SK-N-SH (cell line): ENCODE results near the gene ARID5A. TPM values are rescaled to one million over a fixed set of nuclear protein-coding genes. Genes with fewer than 3 reads are reported as not detected.

ENCODE experiments used
- CTCF ChIA-PET: fragments of 300-600, 350-600 bp; formaldehyde crosslinking; extraction: SDS; loops from one replicate; lab custom pipeline; 2021; lab: Yijun Ruan, JAX
- POLR2A ChIA-PET: fragments of 350-600 bp; sonication (Branson Sonifier 250); formaldehyde crosslinking; extraction: SDS; loops from one replicate; lab custom pipeline; 2020; ENCODE audit warnings: antibody characterized with exemption, inconsistent platforms; lab: Yijun Ruan, JAX
- DNase-seq: peaks from one replicate; pipeline ENCODE4 v3.0.0; 2012
- H2AFZ ChIP-seq: fragments of 200-600 bp; sonication (generic); 2 replicates; pipeline ENCODE4 v1.8.1; 2016; ENCODE audit warnings: antibody characterized with exemption, mild to moderate bottlenecking, low read depth
- H3F3A ChIP-seq: fragments of 200-600 bp; sonication (generic); replicated peaks from 2 replicates; pipeline ENCODE3; 2016; ENCODE audit warnings: antibody characterized with exemption, mild to moderate bottlenecking; ENCODE audit not compliant: insufficient read depth
- H3K27ac ChIP-seq, 2 experiments: fragments of 200-500 bp in 1 of 2; fragments of 200-600 bp in 1 of 2; sonication (Bioruptor generic) in 1 of 2; sonication (generic), shearing (Covaris generic) in 1 of 2; 2 replicates each; pipeline versions ENCODE4 v1.5.1 to v1.6.1; 2014 to 2016; ENCODE audit warnings: low read depth in 2 of 2, inconsistent platforms in 1 of 2, low read length in 1 of 2, mild to moderate bottlenecking in 1 of 2, mixed read lengths in 1 of 2
- H3K27me3 ChIP-seq: fragments of 200-600 bp; sonication (generic), shearing (Covaris generic); 2 replicates; pipeline ENCODE4 v1.6.1; 2016; ENCODE audit warnings: mixed run types; ENCODE audit not compliant: insufficient read depth
- H3K36me3 ChIP-seq, 2 experiments: fragments of 200-500 bp in 1 of 2; fragments of 200-600 bp in 1 of 2; sonication (Bioruptor generic) in 1 of 2; sonication (generic) in 1 of 2; replicated peaks in 1 of 2; 2 replicates each; pipeline versions ENCODE3 to v1.5.1; 2014 to 2016; ENCODE audit warnings: low read length in 1 of 2, mild to moderate bottlenecking in 1 of 2; ENCODE audit not compliant: insufficient read depth in 2 of 2, control insufficient read depth in 1 of 2
- H3K4me1 ChIP-seq, 2 experiments: fragments of 200-500 bp in 1 of 2; fragments of 200-600 bp in 1 of 2; sonication (Bioruptor generic) in 1 of 2; sonication (generic), shearing (Covaris generic) in 1 of 2; 2 replicates each; pipeline versions ENCODE4 v1.5.1 to v1.6.1; 2014 to 2016; ENCODE audit warnings: low read depth in 1 of 2, low read length in 1 of 2, mixed run types in 1 of 2; ENCODE audit not compliant: insufficient read depth in 2 of 2, control insufficient read depth in 1 of 2
- H3K4me2 ChIP-seq: fragments of 200-600 bp; sonication (generic), shearing (Covaris generic); 2 replicates; pipeline ENCODE4 v1.6.1; 2017; ENCODE audit warnings: mixed run types
- H3K4me3 ChIP-seq, 2 experiments: fragments of 200-500 bp in 1 of 2; fragments of 200-600 bp in 1 of 2; sonication (Bioruptor generic) in 1 of 2; sonication (generic), shearing (Covaris generic) in 1 of 2; 2 replicates each; pipeline versions ENCODE4 v1.5.1 to v1.8.1; 2014 to 2016; ENCODE audit warnings: low read depth in 2 of 2, inconsistent platforms in 1 of 2, low read length in 1 of 2, mild to moderate bottlenecking in 1 of 2, mixed read lengths in 1 of 2, moderate library complexity in 1 of 2
- H3K79me2 ChIP-seq: fragments of 200-600 bp; sonication (generic); 2 replicates; pipeline ENCODE4 v1.8.1; 2017; ENCODE audit warnings: mild to moderate bottlenecking; ENCODE audit not compliant: insufficient read depth
- H3K9ac ChIP-seq: fragments of 200-600 bp; sonication (generic); 2 replicates; pipeline ENCODE4 v1.6.1; 2017; ENCODE audit warnings: mixed run types
- H3K9me2 ChIP-seq: fragments of 200-600 bp; sonication (generic); 2 replicates; pipeline ENCODE4 v1.6.1; 2017; ENCODE audit warnings: mixed run types
- H3K9me3 ChIP-seq: fragments of 200-600 bp; sonication (generic); 2 replicates; pipeline ENCODE4 v1.6.1; 2017; ENCODE audit warnings: mixed run types, mild to moderate bottlenecking, moderate library complexity
- H4K20me1 ChIP-seq: fragments of 200-600 bp; sonication (generic); 2 replicates; pipeline ENCODE4 v1.6.1; 2017; ENCODE audit warnings: mild to moderate bottlenecking, mixed run types; ENCODE audit not compliant: insufficient read depth
- CHD2 ChIP-seq: fragments of 150-350 bp; IDR thresholded peaks from 2 replicates; pipeline ENCODE4 v1.6.1; 2018; ENCODE audit warnings: low read length; ENCODE audit not compliant: partially characterized antibody
- CTCF ChIP-seq: fragments of 200-600 bp; sonication (generic); IDR thresholded peaks from 2 replicates; pipeline ENCODE4 v1.6.1; 2017; ENCODE audit warnings: antibody characterized with exemption, mild to moderate bottlenecking, moderate library complexity
- ELF1 ChIP-seq: IDR thresholded peaks from 2 replicates; pipeline ENCODE4 v1.4.0; 2012
- EZH2phosphoT487 ChIP-seq: fragments of 200-600 bp; sonication (generic); IDR thresholded peaks from 2 replicates; pipeline ENCODE4 v1.6.1; 2017; ENCODE audit warnings: low read depth, mixed run types, mild to moderate bottlenecking, antibody characterized with exemption, moderate library complexity, borderline replicate concordance
- FOXM1 ChIP-seq: IDR thresholded peaks from 2 replicates; pipeline ENCODE4 v1.4.0; 2012; ENCODE audit warnings: low read depth, mild to moderate bottlenecking
- GABPA ChIP-seq: IDR thresholded peaks from 2 replicates; pipeline ENCODE4 v1.4.0; 2012; ENCODE audit warnings: low read depth, mild to moderate bottlenecking
- GATA2 ChIP-seq: sonication (generic); formaldehyde crosslinking; IDR thresholded peaks from 2 replicates; pipeline ENCODE4 v1.5.0; 2020; ENCODE audit warnings: mild to moderate bottlenecking, missing genetic modification reagents
- IRF3 ChIP-seq: fragments of 150-350 bp; IDR thresholded peaks from 2 replicates; pipeline ENCODE4 v1.6.1; 2016; ENCODE audit warnings: mild to moderate bottlenecking, low read depth, low read length
- JUND ChIP-seq: IDR thresholded peaks from 2 replicates; pipeline ENCODE4 v1.4.0; 2012
- MEF2A ChIP-seq: IDR thresholded peaks from 2 replicates; pipeline ENCODE4 v1.4.0; 2012; ENCODE audit warnings: low read depth, borderline replicate concordance
- MXI1 ChIP-seq: IDR thresholded peaks from 2 replicates; pipeline ENCODE4 v1.6.1; 2012; ENCODE audit warnings: mild to moderate bottlenecking, low read depth, low read length, improper control_type of control experiment
- NFIC ChIP-seq: IDR thresholded peaks from 2 replicates; pipeline ENCODE4 v1.4.0; 2012; ENCODE audit warnings: borderline replicate concordance
- POLR2AphosphoS5 ChIP-seq: IDR thresholded peaks from 2 replicates; pipeline ENCODE4 v1.6.1; 2012; ENCODE audit warnings: low read depth, low read length
- RFX5 ChIP-seq: IDR thresholded peaks from 2 replicates; pipeline ENCODE4 v1.6.1; 2012; ENCODE audit warnings: mild to moderate bottlenecking, improper control_type of control experiment, low read length
- RXRA ChIP-seq: IDR thresholded peaks from 2 replicates; pipeline ENCODE4 v1.4.0; 2012; ENCODE audit warnings: low read depth, mild to moderate bottlenecking, borderline replicate concordance
- SIN3A ChIP-seq: IDR thresholded peaks from 2 replicates; pipeline ENCODE4 v1.6.1; 2012; ENCODE audit warnings: low read depth, mild to moderate bottlenecking, low read length, moderate library complexity, borderline replicate concordance
- ZBTB33 ChIP-seq: IDR thresholded peaks from 2 replicates; pipeline ENCODE4 v1.4.0; 2012; ENCODE audit warnings: low read depth, borderline replicate concordance
- WGBS: methylation state at CpG from one replicate; pipeline ENCODE4 v1.1.6; 2017; ENCODE audit warnings: low lambda C conversion rate; 5-methylcytosine and 5-hydroxymethylcytosine counted together
- polyA plus RNA-seq, 3 experiments: library from polyadenylated mRNA; depleted of rRNA; stranded (reverse); fragments of >200 nt; gene quantifications; 2 replicates each; pipeline ENCODE4 v1.2.3, GENCODE V29; 2012
- TF ChIP-seq, protein P1 (sequence below): IDR thresholded peaks from 2 replicates; pipeline ENCODE4 v1.6.1; 2012; ENCODE audit warnings: mild to moderate bottlenecking, low read depth, low read length, moderate library complexity
- TF ChIP-seq, protein P2 (sequence below): IDR thresholded peaks from 2 replicates; pipeline ENCODE4 v1.4.0; 2012; ENCODE audit warnings: low read depth
- TF ChIP-seq, protein P3 (sequence below): IDR thresholded peaks from 2 replicates; pipeline ENCODE4 v1.4.0; 2012; ENCODE audit warnings: low read depth, borderline replicate concordance

Gene ARID5A
- polyA plus RNA-seq, 1 of the 3 experiments (the other 2 are of a cell fraction), result 3.3 TPM

- H3K79me2 ChIP-seq, result no peaks in the 10 kb centered on the region
- H3F3A ChIP-seq, result no peaks in the 10 kb centered on the region
- H3K36me3 ChIP-seq, result peaks cover 46 to 66% of the 10 kb centered on the region in 2 experiments
- no peak overlapping the region for H3K4me3 ChIP-seq
- TF ChIP-seq, protein P1, sequence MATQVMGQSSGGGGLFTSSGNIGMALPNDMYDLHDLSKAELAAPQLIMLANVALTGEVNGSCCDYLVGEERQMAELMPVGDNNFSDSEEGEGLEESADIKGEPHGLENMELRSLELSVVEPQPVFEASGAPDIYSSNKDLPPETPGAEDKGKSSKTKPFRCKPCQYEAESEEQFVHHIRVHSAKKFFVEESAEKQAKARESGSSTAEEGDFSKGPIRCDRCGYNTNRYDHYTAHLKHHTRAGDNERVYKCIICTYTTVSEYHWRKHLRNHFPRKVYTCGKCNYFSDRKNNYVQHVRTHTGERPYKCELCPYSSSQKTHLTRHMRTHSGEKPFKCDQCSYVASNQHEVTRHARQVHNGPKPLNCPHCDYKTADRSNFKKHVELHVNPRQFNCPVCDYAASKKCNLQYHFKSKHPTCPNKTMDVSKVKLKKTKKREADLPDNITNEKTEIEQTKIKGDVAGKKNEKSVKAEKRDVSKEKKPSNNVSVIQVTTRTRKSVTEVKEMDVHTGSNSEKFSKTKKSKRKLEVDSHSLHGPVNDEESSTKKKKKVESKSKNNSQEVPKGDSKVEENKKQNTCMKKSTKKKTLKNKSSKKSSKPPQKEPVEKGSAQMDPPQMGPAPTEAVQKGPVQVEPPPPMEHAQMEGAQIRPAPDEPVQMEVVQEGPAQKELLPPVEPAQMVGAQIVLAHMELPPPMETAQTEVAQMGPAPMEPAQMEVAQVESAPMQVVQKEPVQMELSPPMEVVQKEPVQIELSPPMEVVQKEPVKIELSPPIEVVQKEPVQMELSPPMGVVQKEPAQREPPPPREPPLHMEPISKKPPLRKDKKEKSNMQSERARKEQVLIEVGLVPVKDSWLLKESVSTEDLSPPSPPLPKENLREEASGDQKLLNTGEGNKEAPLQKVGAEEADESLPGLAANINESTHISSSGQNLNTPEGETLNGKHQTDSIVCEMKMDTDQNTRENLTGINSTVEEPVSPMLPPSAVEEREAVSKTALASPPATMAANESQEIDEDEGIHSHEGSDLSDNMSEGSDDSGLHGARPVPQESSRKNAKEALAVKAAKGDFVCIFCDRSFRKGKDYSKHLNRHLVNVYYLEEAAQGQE, result no peak
- TF ChIP-seq ELF1, result no peak
- TF ChIP-seq, protein P2, sequence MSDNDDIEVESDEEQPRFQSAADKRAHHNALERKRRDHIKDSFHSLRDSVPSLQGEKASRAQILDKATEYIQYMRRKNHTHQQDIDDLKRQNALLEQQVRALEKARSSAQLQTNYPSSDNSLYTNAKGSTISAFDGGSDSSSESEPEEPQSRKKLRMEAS, result no peak
- TF ChIP-seq RXRA, result no peak
- TF ChIP-seq CTCF, result no peak
- TF ChIP-seq, protein P3, sequence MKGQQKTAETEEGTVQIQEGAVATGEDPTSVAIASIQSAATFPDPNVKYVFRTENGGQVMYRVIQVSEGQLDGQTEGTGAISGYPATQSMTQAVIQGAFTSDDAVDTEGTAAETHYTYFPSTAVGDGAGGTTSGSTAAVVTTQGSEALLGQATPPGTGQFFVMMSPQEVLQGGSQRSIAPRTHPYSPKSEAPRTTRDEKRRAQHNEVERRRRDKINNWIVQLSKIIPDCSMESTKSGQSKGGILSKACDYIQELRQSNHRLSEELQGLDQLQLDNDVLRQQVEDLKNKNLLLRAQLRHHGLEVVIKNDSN, result no peak
- no peak for TF ChIP-seq EZH2phosphoT487
- TF ChIP-seq JUND, result no peak
- no peak for TF ChIP-seq SIN3A
- TF ChIP-seq ZBTB33, result no peak
- no peak for TF ChIP-seq GATA2 (CRISPR knock-in tag)
- TF ChIP-seq MXI1, result no peak
- TF ChIP-seq GABPA, result no peak
- TF ChIP-seq CHD2, result no peak
- TF ChIP-seq POLR2AphosphoS5, result no peak
- TF ChIP-seq MEF2A, result no peak
- no peak for TF ChIP-seq FOXM1
- TF ChIP-seq RFX5, result no peak
- no peak for TF ChIP-seq IRF3
- no peak for TF ChIP-seq NFIC
- no peak overlapping the region for H2AFZ ChIP-seq
- H3K27ac ChIP-seq, result no peak overlapping the region
- H4K20me1 ChIP-seq, result no peaks in the 10 kb centered on the region
- H3K27me3 ChIP-seq, result no peaks in the 10 kb centered on the region
- POLR2A ChIA-PET, result no interaction called here
- H3K4me2 ChIP-seq, result no peak overlapping the region
- no peaks in the 10 kb centered on the region for H3K9me3 ChIP-seq
- H3K9me2 ChIP-seq, result no peaks in the 10 kb centered on the region
- no peak for DNase-seq
- no peaks in the 10 kb centered on the region for H3K4me1 ChIP-seq
- no peak overlapping the region for H3K9ac ChIP-seq
- CTCF ChIA-PET, result interaction anchor here (0.6 to 2.4 kb wide), 5 partner anchors 10 to 124 kb away, joined by 3 to 6 read pairs (median 3); no protein-coding TSS in a partner anchor
- WGBS, result 100% methylated on average over 5 of the region's 5 CpGs
Observed at GRCh38 chr2:96594691-96595152, 58.2 kb downstream of the ARID5A start.
